Renal cortical epithelial cell (primary cell): ENCODE measurements around the gene CFAP100. TPM values are rescaled to one million over a fixed set of nuclear protein-coding genes. Genes with fewer than 3 reads are reported as not detected.

Experiments
- DNase-seq: peaks from one replicate; pipeline ENCODE4 v3.0.0-alpha.2; 2011; ENCODE audit warnings: low read depth
- total RNA-seq: library from RNA; depleted of rRNA; stranded (reverse); fragments of >200 nt; gene quantifications from 2 replicates; pipeline ENCODE4 v1.2.3, GENCODE V29; 2014

Gene CFAP100
- total RNA-seq, 1 donor from 2014 or later, result not detected

DNA sequence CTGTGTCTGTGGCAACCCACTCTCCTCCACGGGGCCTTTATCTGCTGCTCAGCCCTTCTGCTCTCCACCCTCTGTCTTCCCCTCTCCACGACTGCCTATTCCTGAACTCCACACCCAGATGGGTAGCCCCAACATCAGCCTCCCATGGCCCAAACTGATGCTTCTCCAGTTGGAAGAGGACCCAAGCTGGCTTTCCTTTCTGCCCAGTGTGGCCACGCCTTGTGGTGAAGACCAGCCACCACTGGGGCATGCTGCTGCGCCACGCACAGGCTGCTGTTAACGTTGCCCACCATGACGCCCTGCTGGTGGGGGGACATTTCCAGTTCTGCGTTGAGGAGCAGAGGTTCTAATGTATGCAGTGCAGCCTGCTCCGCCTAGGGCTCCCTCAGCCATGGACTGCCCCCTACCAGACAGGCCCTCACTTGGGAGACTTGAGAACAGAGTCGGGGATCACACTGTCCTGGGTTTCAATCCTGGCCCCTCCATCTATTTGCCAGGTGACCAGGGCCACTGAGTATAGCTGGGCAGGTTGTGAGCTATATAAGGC, 26.9 kb downstream of the CFAP100 start:
- no peak for DNase-seq

GRCh38 chr3:126422121-126422520, 27.4 kb downstream of the CFAP100 start:
- no peak for DNase-seq

DNA sequence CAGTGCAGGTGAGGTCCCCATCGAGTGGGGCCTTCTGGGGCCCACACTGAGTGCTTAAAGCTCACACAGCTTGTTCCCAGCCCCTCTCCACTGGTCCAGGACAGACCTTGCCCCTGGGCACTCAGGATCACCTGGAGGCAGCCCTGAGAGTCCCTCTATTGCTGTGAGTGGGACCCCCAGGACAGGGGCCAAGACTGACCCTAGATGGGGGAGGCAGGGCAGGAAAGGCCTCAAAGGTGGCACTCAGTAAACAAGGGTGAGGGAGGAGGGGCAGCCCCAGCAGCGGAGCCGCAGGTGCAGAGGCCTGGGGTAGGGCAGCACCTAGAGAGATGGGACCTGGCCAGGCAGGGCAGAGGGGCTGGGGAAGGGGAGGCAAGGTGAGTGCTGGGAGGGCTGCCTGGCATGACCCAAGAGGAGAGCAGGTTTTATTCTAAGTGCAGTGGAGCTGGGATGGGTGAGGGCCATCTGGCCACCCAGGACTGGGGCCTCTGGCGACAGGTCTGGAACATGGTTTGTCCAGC, 27.9 kb downstream of the CFAP100 start:
- DNase-seq, result no peak

- no peak for DNase-seq
Measured at GRCh38 chr3:126423191-126424038, 28.7 kb downstream of the CFAP100 start.

- no peak for DNase-seq
Measured at GRCh38 chr3:126424039-126424717, 29.5 kb downstream of the CFAP100 start.

- DNase-seq, result no peak
Measured at GRCh38 chr3:126424751-126425150, 30.0 kb downstream of the CFAP100 start.

DNA sequence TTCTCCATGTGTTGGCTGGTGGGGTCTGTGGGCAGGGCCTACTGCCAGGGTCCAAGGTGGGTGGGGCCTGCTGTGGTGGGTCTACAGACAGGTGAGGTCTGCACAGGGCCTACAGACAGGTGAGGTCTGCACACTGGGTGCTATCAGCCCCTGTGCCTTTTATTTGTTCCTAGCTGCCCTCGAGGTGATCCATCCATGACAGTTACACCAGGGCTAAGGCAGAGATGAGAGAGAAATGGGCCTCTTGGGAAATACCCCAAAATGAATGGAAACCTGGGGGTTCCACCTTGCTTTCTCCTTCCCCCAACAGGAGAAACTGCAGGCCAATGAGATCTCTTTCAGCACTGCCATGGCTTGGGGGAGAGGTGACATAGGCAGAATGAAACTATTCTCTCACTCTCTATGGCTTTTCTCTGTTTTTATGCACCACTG, 36.4 kb downstream of the CFAP100 start:
- DNase-seq, result no peak

GRCh38 chr3:126432361-126433104, 37.8 kb downstream of the CFAP100 start:
- DNase-seq, result no peak

DNA sequence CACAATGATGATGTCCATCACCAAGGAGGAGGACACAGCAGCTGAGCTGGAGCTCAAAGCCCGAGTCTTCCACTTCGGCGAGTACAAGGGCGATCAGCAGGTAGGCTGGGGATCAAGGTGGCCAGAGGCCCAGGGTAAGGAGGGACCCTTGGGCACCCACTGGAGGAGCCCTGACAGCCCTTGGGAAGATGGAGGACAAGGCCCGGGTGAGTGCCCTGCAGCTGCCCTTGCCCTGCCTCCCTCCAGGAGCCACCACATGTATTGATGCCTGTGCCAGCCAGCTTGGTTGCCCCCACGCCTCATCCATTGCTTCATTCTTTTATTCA, 38.4 kb downstream of the CFAP100 start:
- no peak for DNase-seq

GRCh38 chr3:126433496-126434263, 39.0 kb downstream of the CFAP100 start:
- no peak for DNase-seq

- DNase-seq, result no peak
Measured at GRCh38 chr3:126434264-126434590, 39.5 kb downstream of the CFAP100 start.

DNA sequence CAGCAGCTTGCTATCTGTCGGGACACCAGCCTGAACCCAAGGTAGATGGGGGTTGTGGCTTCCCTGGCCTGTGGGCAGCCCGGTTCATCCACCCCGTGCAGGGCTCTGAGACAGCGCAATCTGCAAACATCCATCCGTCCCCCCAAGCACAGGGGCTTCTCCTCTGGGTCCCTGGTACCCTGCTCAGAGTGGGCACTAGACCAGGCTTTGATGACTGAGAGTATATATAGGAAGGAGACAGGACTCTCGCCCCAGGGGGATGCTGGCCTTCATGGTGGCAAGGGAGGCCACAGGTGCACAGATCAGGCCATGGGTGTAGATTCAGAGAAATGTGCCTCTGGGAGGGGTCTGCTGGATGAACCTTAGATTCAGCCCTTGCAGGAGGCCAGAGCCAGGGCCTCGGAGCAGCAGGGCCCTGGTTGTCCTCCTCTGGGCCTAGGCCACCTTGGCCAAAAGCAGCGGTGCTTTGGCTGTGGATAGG, 40.3 kb downstream of the CFAP100 start:
- no peak for DNase-seq

- DNase-seq, result no peak
Measured at GRCh38 chr3:126435456-126436315, 41.0 kb downstream of the CFAP100 start.

- DNase-seq, result no peak
Measured at GRCh38 chr3:126436826-126437717, 42.4 kb downstream of the CFAP100 start.

GRCh38 chr3:126438186-126438585, 43.5 kb downstream of the CFAP100 start:
- no peak for DNase-seq

DNA sequence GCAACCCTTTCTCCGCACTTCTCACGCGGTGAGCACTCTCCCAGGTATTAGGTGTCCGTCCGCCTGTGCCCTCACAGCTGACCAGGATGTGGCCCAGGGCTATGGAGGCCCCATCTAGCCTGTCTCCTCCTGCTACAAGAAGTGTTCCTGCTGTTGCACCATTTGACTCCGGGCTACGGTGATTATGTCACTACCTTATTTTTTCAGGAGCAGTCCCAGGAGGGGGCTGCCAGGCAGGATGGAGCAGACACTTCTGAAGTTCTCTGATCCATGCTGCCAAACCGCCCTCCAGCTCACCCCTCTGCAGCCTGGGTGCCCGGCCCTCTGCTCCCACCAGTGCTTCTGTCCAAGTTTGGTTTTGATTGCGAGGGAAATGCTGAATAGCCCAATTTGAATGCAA, 44.0 kb downstream of the CFAP100 start:
- DNase-seq, result no peak

DNA sequence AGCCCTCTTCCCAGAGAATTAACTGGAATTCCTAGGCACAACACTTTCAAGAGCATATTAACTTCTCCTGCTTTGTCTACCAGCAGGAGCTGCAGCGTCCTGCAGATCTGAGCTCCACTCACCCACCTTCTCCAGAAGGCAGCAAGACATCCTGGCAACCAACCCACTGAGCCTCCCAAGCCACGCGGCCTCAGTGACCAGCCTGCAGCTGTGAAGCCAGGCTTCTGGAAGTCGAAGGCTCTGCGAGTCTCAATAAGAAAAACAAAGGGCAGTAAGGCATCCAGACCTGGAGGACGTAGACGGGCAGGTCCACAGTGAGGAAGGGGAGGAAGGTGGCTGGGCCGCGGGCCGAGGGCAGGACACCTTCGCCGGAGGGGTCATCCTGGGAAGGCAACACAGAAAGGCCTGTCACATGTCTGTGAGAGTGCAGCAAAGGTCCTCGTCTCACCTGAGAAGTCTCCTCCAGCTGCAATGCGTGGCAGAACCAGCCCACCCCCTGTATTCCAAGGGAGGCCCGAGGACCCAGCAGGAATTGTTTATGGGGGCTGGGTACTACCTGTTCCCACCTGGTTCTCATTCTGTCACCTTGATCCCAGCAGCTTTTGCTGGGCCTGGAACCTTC, 44.7 kb downstream of the CFAP100 start:
- DNase-seq, result no peak

- DNase-seq, result no peak
Measured at GRCh38 chr3:126439968-126440708, 45.4 kb downstream of the CFAP100 start.
